Ectodermal cell (in vitro differentiated cells): ENCODE results near the gene NEDD4.
"Not testable (repeated sequence)": the region's sequence is repeated elsewhere in the genome, so short reads cannot be mapped to it uniquely, and the experiment has no call there.

Experiments
- H3K27ac ChIP-seq: 2 replicates; pipeline ENCODE4 v1.7.0; 2013; ENCODE audit warnings: mild to moderate bottlenecking, low read depth, low read length; ENCODE audit not compliant: insufficient read depth, poor library complexity, severe bottlenecking
- H3K27me3 ChIP-seq: 2 replicates; pipeline ENCODE4 v1.7.0; 2013; ENCODE audit warnings: mild to moderate bottlenecking, low read length; ENCODE audit not compliant: insufficient read depth, control insufficient read depth, poor library complexity, severe bottlenecking
- H3K36me3 ChIP-seq: one replicate; pipeline ENCODE4 v1.7.0; 2013; ENCODE audit warnings: low read length; ENCODE audit not compliant: control insufficient read depth, insufficient read depth
- H3K4me1 ChIP-seq: one replicate; pipeline ENCODE4 v1.7.0; 2013; ENCODE audit warnings: low read length; ENCODE audit not compliant: control insufficient read depth, insufficient read depth
- H3K4me3 ChIP-seq: 2 replicates; pipeline ENCODE4 v1.7.0; 2013; ENCODE audit warnings: low read depth, low read length, control low read depth; ENCODE audit not compliant: insufficient read depth
- H3K9me3 ChIP-seq: 2 replicates; pipeline ENCODE4 v1.7.0; 2013; ENCODE audit warnings: mild to moderate bottlenecking, low read length, moderate library complexity; ENCODE audit not compliant: control insufficient read depth
- WGBS, 2 experiments: methylation state at CpG; one replicate each; pipeline ENCODE4 v1.1.7; 2013; ENCODE audit warnings: missing lambda C conversion rate in 2 of 2; 5-methylcytosine and 5-hydroxymethylcytosine counted together

The NEDD4 gene

GRCh38 chr15:55965091-55965490 is 28.3 kb downstream of the NEDD4 start:
- Histone ChIP-seq H3K27ac (no peak overlapping the region), H3K4me1 (no peaks in the 10 kb centered on the region), H3K4me3 (no peak overlapping the region), H3K36me3 (no peaks in the 10 kb centered on the region), H3K27me3 (no peaks in the 10 kb centered on the region), H3K9me3 (no peaks in the 10 kb centered on the region)
- WGBS, 2 experiments: 87 to 91% methylated on average over 3 of the region's 3 CpGs

- no peaks in the 10 kb centered on the region for H3K27me3 ChIP-seq
- H3K4me1 ChIP-seq: no peaks in the 10 kb centered on the region
- H3K4me3 ChIP-seq: no peak overlapping the region
- 92 to 98% methylated on average over 2 of the region's 2 CpGs for WGBS, 2 experiments
- H3K9me3 ChIP-seq: no peaks in the 10 kb centered on the region
- no peaks in the 10 kb centered on the region for H3K36me3 ChIP-seq
- H3K27ac ChIP-seq: no peak overlapping the region
Measured at GRCh38 chr15:55960946-55961345, 32.5 kb downstream of the NEDD4 start.

GRCh38 chr15:55959744-55960447 is 33.5 kb downstream of the NEDD4 start:
- Histone ChIP-seq H3K27ac (no peak overlapping the region), H3K36me3 (no peaks in the 10 kb centered on the region), H3K9me3 (no peaks in the 10 kb centered on the region), H3K4me3 (no peak overlapping the region), H3K4me1 (no peaks in the 10 kb centered on the region), H3K27me3 (no peaks in the 10 kb centered on the region)
- 76 to 82% methylated on average over 4 of the region's 4 CpGs for WGBS, 2 experiments

GRCh38 chr15:55958349-55958748 is 35.1 kb downstream of the NEDD4 start:
- no peaks in the 10 kb centered on the region for H3K36me3 ChIP-seq

GRCh38 chr15:55954862-55955605 is 38.4 kb downstream of the NEDD4 start:
- Histone ChIP-seq H3K9me3 (no peaks in the 10 kb centered on the region), H3K4me1 (no peaks in the 10 kb centered on the region), H3K36me3 (no peaks in the 10 kb centered on the region), H3K27ac (no peak overlapping the region), H3K4me3 (no peak overlapping the region), H3K27me3 (no peaks in the 10 kb centered on the region)
- 91% methylated on average over 6 of the region's 6 CpGs for whole genome bisulfite sequencing, 2 experiments

More at GRCh38 chr15:55958349-55958748, 35.1 kb downstream of the NEDD4 start:
- Histone ChIP-seq H3K4me3 (no peak overlapping the region), H3K4me1 (no peaks in the 10 kb centered on the region), H3K9me3 (no peaks in the 10 kb centered on the region), H3K27me3 (no peaks in the 10 kb centered on the region), H3K27ac (no peak overlapping the region)
- 82 to 88% methylated on average over 1 of the region's 1 CpG for WGBS, 2 experiments

GRCh38 chr15:55952501-55953274 is 40.7 kb downstream of the NEDD4 start:
- not testable (repeated sequence) for H3K4me3 ChIP-seq, H3K4me1 ChIP-seq, H3K27ac ChIP-seq, H3K27me3 ChIP-seq, H3K36me3 ChIP-seq, H3K9me3 ChIP-seq
- WGBS, 2 experiments: 93% methylated on average over 14 of the region's 14 CpGs

- not testable (repeated sequence) for H3K27me3 ChIP-seq, H3K27ac ChIP-seq, H3K36me3 ChIP-seq, H3K4me3 ChIP-seq, H3K9me3 ChIP-seq, H3K4me1 ChIP-seq
- WGBS, 2 experiments: 93 to 98% methylated on average over 2 of the region's 2 CpGs
Measured at GRCh38 chr15:55944606-55945005, 48.8 kb downstream of the NEDD4 start.

GRCh38 chr15:55942332-55942731 is 51.1 kb downstream of the NEDD4 start:
- H3K27me3 ChIP-seq: no peaks in the 10 kb centered on the region
- no peaks in the 10 kb centered on the region for H3K36me3 ChIP-seq
- no peaks in the 10 kb centered on the region for H3K9me3 ChIP-seq
- WGBS, 2 experiments: 85 to 91% methylated on average over 3 to 4 of the region's 4 CpGs
- no peaks in the 10 kb centered on the region for H3K4me1 ChIP-seq
- H3K4me3 ChIP-seq: no peak overlapping the region
- no peak overlapping the region for H3K27ac ChIP-seq

- Histone ChIP-seq H3K9me3 (no peaks in the 10 kb centered on the region), H3K27me3 (no peaks in the 10 kb centered on the region), H3K27ac (no peak overlapping the region), H3K36me3 (no peaks in the 10 kb centered on the region), H3K4me1 (no peaks in the 10 kb centered on the region), H3K4me3 (no peak overlapping the region)
- WGBS, 2 experiments: 94 to 96% methylated on average over 4 to 6 of the region's 6 CpGs
Measured at GRCh38 chr15:55937040-55937439, 56.4 kb downstream of the NEDD4 start.

- no peak overlapping the region for H3K4me3 ChIP-seq
- no peak overlapping the region for H3K27ac ChIP-seq
- WGBS, 2 experiments: 83 to 91% methylated on average over 4 of the region's 4 CpGs
- no peaks in the 10 kb centered on the region for H3K4me1 ChIP-seq
- H3K36me3 ChIP-seq: no peaks in the 10 kb centered on the region
- no peaks in the 10 kb centered on the region for H3K9me3 ChIP-seq
- no peaks in the 10 kb centered on the region for H3K27me3 ChIP-seq
Measured at GRCh38 chr15:55928955-55929354, 64.5 kb downstream of the NEDD4 start.
